LNCAP (cell line): Measurements from ENCODE around the gene BRD7.

ENCODE experiments used
- CTCF ChIP-seq: fragments of 450-650 bp; IDR thresholded peaks from 2 replicates; pipeline ENCODE4 v1.5.1; 2017; ENCODE audit warnings: mild to moderate bottlenecking

Gene BRD7

GRCh38 chr16:50291719-50292565, 76.8 kb downstream of the BRD7 start:
- no peak for TF ChIP-seq CTCF

- TF ChIP-seq CTCF: no peak
Observed at GRCh38 chr16:50290856-50291255, 77.9 kb downstream of the BRD7 start.

- no peak for TF ChIP-seq CTCF
Observed at GRCh38 chr16:50289950-50290764, 78.6 kb downstream of the BRD7 start.

GRCh38 chr16:50288920-50289319, 79.9 kb downstream of the BRD7 start:
- TF ChIP-seq CTCF: no peak

GRCh38 chr16:50288026-50288425, 80.8 kb downstream of the BRD7 start:
- TF ChIP-seq CTCF: no peak

GRCh38 chr16:50286681-50287080, 82.1 kb downstream of the BRD7 start:
- no peak for TF ChIP-seq CTCF

- no peak for TF ChIP-seq CTCF
Observed at GRCh38 chr16:50285406-50286003, 83.3 kb downstream of the BRD7 start.
